GM12801 (cell line): ENCODE data around the gene MYH10.

Experiments
- TF ChIP-seq, protein P1 (sequence below): IDR thresholded peaks from one replicate; pipeline ENCODE4 v1.5.1; 2011; ENCODE audit warnings: control low read depth; ENCODE audit not compliant: insufficient read length; ENCODE audit errors: extremely low read depth

Gene MYH10

DNA sequence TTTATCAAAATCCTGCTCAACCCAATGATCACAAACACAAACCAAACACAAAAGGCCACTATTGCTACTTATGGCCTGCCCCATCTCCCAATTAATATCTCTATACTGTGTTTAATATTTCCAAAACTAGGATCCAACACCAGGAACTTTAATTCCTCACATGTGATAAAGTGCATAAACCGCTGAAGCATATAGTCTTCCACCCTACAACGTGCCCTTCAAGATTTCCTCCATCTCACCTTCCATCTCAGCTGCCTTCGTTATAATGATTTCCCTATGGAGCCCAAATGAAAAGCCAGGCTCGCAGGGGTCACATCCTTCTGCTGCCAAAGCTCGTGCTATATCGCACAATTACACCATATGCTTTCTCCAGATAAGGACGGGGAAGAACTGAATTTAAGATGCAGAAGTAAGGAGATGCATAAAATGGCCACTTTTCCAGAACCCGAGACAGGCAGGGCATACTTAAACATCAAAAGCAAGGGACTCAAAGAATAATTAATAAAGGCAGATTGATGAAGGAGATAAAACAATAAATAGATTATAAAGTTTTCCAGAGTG lies 1.8 kb downstream of the MYH10 start:
- TF ChIP-seq, protein P1, sequence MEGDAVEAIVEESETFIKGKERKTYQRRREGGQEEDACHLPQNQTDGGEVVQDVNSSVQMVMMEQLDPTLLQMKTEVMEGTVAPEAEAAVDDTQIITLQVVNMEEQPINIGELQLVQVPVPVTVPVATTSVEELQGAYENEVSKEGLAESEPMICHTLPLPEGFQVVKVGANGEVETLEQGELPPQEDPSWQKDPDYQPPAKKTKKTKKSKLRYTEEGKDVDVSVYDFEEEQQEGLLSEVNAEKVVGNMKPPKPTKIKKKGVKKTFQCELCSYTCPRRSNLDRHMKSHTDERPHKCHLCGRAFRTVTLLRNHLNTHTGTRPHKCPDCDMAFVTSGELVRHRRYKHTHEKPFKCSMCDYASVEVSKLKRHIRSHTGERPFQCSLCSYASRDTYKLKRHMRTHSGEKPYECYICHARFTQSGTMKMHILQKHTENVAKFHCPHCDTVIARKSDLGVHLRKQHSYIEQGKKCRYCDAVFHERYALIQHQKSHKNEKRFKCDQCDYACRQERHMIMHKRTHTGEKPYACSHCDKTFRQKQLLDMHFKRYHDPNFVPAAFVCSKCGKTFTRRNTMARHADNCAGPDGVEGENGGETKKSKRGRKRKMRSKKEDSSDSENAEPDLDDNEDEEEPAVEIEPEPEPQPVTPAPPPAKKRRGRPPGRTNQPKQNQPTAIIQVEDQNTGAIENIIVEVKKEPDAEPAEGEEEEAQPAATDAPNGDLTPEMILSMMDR = no peak

- TF ChIP-seq, protein P1 = no peak
Observed at GRCh38 chr17:8628172-8628571, 2.4 kb downstream of the MYH10 start.

DNA sequence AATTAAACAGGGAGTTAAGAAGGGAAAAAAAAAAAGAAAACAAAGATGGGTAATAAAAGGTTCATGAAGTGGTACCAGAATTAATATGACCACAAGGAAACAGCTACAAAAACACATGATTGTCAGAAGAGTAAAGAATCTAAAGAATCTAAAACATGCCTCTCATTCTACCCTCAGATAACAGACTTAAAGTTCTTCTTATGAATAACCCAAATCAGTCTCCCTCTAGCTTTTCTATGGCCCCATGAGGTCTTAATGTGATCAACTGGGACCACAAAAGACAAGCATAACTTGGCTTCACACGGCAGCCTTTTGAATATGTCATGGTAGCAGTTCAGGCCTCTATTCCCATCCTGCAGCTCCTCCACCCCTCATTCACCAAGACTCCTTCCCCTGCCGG lies 6.9 kb downstream of the MYH10 start:
- TF ChIP-seq, protein P1 = no peak

DNA sequence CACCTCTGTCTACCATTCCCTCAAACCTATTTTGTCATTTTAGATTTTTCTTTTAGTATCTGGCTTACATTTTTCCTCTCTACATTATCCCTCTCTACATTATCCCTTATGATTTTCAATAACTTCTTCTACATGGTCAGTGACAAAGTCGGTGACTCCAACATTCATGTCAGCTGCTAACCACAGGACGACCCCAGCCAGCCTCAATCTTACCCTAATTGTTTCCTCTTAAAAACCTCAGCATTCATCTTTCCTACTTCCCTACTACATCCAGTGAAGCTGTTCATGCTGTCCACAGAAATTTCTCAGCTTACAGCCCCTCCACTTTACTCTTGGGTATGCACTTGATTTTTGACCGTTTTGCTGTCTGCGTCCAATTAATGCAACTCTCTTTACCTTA lies 8.3 kb downstream of the MYH10 start:
- TF ChIP-seq, protein P1 = no peak

DNA sequence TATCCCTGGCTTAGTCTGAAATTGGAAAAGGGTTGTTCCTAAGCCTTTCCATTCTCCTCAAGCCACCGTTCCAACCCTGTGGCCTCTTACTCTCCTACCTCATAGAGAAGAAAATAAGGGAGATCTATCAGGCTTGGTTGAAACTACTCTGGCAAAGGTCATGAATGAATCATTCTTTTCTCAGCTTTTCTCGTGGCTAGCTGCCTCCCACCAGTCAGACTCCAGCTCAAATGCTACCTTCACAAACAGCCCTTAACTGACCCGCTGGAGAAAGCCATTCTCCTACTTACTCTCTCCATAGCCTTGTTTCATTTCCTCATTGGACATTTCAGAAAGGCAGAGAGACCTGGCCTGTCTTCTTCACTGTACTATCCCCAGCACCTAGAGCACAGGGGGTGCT lies 8.9 kb downstream of the MYH10 start:
- TF ChIP-seq, protein P1 = no peak

DNA sequence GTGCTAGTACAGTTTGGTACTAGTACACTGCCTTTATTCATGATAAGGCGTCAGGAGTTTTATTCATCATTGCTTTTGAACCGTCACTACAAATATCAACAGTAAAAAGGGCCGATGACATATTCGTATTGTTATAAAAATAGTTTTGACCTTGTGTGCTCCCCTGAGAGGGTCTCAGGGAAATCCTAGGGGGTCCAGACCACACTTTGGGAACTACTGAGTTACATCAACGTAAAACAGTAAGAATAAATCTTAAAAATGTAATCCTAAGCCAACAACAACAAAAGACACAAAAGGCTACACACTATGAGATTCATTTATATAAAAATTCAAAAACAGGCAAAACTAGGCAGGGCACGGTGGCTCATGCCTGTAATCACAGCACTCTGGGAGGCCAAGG lies 11.2 kb downstream of the MYH10 start:
- TF ChIP-seq, protein P1 = no peak

- TF ChIP-seq, protein P1 = no peak
Observed at GRCh38 chr17:8618825-8619224, 11.7 kb downstream of the MYH10 start.

DNA sequence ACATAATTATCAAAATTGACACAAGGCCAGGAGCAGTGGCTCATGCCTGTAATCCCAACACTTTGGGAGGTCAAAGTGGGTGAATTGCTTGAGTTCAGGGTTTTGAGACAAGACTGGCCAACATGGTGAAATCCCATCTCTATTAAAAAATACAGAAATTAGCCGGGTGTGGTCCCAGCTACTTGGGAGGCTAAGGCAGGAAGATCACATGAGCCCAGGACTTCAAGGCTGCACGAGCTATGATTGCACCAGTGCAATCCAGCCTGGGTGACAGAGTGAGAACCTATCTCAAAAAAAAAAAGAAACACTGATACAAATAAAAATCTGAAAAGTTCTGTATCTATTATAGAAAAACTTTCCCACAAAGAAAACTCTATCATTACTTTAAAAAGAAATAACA lies 15.5 kb downstream of the MYH10 start:
- TF ChIP-seq, protein P1 = no peak
